ENCODE measurements around the gene HAUS6.
"Not testable (repeated sequence)": the region's sequence is repeated elsewhere in the genome, so short reads cannot be mapped to it uniquely, and the experiment has no call there.

Gene HAUS6

DNA sequence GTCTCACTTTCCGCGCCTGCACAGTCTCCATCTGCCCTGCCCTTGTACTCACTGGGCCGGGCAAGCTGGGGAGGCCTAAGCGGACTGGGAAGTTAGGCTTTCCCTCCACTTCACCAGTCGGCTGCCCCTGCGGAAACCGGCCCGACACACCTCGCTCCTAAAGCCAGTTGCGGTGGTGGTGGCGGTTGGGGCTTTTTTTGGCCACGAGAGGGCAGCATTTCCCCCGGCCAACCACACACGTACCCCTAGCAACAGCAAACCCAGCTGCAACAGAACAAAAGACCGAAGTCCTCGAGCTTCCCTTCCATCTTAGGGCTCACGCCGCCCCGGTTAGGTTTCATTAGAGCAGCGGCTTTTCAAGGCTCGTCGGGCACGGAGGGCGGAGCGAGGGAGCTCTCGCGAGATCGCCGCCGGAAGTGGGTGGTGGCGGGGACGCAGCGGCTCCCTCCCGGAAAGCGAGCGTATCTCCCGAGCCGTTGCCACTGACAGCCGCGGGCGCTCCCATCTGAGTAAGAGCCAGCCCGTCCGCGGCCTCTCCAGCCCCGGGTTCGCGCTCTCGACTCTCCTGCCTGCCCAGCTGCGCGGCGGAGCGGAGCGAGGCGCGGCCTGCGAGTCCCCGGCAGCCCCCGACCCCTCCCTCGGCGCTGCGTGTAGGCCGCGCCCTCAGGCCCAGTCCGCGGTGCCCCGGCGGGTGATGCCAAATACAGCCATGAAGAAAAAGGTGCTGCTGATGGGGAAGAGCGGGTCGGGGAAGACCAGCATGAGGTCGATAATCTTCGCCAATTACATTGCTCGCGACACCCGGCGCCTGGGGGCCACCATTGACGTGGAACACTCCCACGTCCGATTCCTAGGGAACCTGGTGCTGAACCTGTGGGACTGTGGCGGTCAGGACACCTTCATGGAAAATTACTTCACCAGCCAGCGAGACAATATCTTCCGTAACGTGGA lies 53.5 kb downstream of the HAUS6 start, which contains the start of gene RRAGA:
RRAGA (plus strand) TSS at position 462 of the 951 bp plus-strand sequence; CDS start at position 695, 233 bp downstream.
- peak; percentile 94 for DNase-seq (ENCODE audit: low spot score)

DNA sequence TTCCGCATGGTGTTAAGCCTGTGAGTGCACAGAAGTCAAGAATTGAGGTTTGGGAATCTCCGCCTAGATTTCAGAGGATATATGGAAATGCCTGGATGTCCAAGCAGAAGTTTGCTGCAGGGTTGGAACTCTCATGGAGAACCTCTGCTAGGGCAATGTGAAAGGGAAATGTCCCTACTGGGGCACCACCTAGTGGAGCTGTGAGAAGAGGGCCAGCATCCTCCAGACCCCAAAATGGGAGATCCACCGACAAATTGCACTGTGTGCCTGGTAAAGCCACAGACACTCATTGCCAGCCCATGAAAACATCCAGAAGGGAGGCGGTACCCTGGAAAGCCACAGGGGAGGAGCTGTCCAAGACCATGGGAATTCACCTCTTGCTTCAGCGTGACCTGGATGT lies 66.1 kb downstream of the HAUS6 start:
- DNase-seq (ENCODE audit: low spot score) = no peak

DNA sequence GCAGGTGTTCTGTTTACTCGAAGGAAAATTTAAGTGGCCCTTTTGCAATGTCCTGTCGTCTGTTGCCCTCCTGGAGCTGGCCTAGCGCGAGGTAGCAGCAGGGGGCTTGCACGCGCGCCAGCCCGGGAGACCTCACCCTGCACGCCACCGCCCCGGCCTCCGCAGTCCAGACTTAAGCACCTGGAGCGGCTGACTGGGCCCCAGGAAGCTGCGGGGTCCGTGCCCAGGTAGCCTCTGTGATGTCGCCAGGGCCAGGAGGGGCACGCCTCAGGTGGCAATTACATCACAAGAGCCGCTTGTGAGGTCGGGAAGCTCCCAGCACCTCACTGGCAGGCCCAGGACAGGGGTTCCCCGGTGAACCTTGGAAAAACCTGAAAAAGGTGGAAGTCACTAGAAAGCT lies 69.7 kb downstream of the HAUS6 start, which contains the start of gene SAXO1:
SAXO1 (minus strand) TSS at position 195 of the 400 bp plus-strand sequence. CDS start 301 bp downstream, outside the sequence.
- no peak for DNase-seq (ENCODE audit: low spot score)

DNA sequence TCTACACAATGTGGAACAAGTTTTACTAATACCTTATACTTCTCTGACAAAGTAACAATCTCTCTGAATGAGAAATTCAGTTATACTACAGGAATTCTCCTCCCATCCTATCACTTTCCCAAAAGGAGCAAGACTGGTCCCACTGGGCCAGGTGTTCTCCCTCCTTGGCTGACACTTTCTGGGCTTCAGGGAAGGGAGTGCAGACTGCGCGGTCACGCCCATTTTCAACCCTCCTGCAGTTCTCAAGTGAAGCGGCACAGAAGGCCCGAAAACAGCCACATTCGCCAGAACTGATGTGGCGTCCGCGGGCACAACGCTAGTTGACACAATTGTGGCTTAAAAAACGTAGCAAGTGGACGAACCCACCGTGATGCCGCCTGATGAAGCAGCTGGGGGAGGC lies 70.3 kb downstream of the HAUS6 start:
- no peak for DNase-seq (ENCODE audit: low spot score)

DNA sequence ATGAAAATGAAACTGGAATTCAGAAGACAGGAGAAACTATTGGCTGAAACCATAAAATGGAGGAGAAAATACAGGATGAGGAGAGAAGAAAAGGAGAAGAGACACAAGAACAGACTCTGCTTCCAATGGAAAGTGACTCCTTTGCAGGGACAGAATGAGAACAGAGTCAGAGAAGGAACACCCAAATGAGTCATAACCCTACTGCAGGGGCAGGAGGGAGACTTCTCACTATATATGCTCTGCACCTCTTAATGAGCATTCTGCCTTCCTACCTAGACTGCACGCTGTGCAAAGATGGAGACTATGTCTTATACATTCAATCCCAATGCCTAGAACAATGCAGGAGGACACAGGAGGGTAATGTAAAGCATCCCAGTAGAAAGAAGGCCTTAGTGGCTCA lies 71.8 kb downstream of the HAUS6 start:
- no peak for DNase-seq (ENCODE audit: low spot score)

DNA sequence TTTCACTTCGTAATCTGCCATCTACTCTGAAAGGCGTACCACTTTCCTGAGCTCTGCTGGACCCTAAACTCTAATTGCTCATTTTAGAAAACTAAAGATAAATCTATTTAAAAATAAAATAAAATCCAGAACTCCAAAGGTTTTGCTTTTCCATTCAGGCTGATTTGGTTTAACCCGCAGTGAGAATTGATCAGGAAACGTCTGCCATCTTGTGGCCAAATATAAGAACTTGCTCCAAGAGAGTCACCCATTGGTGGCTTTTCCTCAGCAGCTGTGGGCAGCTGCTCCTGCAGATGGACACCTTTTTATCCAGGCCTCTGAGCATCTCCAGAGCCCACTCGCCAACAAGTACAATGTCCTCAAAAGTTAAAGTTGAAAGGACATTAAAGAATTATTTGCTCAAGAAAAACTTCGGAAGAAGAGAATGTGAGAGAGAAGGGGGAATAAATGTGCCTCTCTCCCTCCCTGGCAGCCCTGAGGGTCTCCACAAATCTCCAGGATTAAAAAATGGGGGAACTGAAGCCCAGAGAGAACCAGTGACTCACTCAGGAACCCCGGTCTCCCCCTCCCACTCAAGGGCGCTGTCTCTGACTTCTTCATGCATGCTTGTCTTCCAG lies 73.8 kb downstream of the HAUS6 start:
- DNase-seq (ENCODE audit: low spot score) = peak; percentile 57

DNA sequence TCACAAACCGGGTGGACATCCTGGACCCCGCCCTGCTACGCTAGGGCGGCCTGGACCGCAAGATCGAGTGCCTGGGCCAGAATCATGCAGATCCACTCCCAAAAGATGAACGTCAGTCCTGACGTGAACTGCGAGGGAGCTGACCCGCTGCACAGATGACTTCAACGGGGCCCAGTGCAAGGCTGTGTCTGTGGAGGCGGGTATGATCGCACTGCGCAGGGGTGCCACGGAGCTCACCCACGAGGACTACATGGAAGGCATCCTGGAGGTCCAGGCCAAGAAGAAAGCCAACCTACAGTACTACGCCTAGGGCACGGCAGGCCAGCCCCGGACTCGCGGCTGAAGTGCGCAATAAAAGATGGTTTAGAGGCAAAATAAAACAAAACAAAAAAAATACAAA lies 74.9 kb downstream of the HAUS6 start:
- DNase-seq (ENCODE audit: low spot score) = no peak

DNA sequence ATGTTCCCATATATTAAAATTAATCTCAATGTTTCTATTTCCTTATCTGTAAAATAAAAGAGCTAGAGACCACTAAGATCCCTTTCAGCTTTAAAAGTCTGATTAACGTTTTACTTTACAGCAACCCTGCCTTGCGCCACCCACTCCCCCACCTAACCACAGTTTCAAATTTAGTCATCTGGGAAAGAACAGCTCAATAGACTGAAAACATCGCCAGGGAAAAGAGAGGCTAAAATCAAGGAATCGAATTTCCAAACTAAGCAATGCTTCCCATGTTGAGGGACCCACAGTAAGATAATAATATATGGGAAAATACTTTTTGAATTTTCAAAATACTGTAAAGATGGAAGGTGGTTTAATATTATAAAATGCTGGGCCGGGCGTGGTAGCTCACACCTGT lies 76.3 kb downstream of the HAUS6 start:
- no peak for DNase-seq (ENCODE audit: low spot score)

DNA sequence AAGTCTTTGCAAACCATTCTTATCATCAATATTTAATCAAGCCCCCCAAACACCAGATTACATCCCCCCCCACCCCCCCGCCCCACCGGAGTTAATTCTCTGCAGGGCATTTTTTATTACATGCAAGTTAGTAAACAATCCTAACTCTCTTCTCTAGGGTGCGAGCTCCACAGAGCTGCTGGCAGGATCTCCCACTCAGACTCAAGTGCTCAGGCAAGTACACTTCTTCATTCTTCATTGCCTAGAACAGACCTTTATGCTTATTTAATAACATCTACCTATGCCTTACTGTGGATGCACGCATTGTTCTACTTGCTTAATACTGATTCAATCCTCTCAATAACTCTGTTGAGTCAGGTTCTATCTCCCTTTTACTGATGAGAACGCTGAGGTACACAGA lies 79.6 kb downstream of the HAUS6 start:
- no peak for DNase-seq (ENCODE audit: low spot score)

DNA sequence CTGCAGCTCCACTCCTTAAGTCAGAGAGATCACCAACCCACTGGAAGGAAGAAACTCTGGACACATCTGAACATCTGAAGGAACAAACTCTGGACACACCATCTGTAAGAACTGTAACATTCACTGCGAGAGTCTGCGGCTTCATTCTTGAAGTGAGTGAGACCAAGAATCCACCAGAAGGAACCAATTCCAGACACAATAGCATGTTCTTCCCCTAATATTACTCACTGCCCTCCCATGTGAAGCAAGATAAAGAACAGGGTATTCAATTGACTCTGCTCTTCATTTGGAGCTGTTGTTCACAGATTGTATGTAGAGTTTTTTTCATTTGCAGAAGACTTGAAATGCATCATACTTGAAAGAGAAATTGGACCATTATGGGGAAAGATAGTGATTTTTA lies 80.5 kb downstream of the HAUS6 start:
- DNase-seq (ENCODE audit: low spot score) = no peak

DNA sequence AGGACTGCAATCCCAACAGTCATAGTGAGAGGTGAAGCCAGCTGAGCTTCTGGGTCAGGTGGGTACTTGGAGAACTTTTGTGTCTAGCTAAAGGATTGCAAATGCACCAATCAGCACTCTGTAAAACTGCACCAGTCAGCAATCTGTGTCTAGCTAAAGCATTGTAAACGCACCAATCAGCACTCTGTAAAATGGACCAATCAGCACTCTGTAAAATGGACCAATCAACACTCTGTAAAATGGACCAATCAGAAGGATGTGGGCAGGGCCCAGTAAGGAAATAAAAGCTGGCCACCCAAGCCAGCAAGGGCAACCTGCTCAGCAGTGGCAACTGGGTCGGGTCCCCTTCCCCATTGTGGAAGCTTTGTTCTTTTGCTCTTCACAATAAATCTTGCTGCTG lies 81.1 kb downstream of the HAUS6 start:
- DNase-seq (ENCODE audit: low spot score) = not testable (repeated sequence)

DNA sequence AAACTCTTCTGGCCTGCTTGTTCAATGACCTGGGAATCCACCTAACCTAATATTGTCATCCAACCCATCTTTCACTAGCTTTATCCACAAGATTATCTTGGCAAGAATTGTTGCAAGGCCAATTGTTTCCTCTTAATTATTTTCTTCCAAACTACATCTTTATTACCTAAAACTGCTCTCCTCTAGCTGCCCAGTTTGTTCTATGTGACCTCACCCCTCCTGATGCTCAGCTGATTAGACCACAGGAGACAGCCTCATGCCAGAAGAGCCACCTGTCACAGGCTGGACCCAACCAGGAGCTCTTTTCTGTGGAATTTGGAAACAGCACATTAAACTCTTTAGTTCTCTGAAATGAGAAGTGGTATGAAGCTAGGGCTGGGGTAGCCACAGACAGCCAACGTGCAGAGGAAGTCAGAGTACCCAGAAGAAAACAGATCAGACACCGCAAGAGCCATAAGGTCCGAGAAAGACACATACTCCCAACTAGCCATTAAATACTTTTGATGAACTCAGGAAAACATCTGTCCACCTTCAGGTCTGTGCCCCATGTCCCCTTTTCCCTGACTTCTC lies 81.7 kb downstream of the HAUS6 start:
- DNase-seq (ENCODE audit: low spot score) = no peak

DNA sequence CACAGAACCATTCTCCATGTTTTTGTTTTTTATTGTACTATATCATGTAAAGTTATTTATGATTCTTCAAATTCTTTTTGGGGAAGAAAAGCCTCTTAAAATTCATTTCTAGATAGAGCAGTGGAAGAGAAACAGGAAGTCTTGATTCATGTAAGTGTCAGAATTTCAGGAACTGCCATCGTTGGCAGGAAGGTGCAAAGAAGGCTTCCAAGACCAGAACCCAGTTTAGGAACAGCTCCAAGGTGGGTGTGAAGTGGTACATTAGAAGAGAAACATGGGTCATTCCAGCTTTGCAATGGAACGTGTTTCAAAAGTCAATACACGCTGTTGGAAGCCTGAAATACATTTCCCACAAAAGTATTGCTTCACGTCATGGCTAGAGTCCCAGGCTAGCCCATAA lies 84.5 kb downstream of the HAUS6 start:
- no peak for DNase-seq (ENCODE audit: low spot score)

DNA sequence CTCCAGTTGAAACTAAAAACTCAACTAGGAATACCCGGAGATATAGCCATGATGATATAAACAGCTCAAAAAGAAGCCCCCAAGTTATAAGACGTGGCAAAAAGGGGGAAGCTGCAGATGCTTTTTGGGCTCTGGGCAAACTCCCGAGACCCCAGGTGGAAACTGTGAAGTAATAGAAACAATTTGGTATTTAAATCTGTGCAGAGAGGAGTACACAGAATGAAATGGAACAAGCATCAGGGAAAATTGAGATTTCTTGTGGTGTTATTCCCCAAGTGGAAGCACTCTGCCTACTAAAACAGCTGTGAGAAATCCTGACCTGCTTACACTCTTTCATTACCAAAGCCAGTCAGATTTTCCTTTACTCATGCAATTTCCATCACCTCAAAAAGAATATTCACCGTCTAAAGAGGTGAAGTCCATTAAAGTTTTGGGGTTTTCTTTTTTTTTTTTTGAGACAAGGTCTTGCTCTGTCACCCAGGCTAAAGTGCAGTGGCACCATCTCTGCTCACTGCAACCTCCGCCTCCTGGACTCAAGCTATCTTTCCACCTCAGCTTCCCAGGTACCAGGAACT lies 93.2 kb downstream of the HAUS6 start:
- DNase-seq (ENCODE audit: low spot score) = no peak
